ENCODE results near the gene LYRM1.

DNA sequence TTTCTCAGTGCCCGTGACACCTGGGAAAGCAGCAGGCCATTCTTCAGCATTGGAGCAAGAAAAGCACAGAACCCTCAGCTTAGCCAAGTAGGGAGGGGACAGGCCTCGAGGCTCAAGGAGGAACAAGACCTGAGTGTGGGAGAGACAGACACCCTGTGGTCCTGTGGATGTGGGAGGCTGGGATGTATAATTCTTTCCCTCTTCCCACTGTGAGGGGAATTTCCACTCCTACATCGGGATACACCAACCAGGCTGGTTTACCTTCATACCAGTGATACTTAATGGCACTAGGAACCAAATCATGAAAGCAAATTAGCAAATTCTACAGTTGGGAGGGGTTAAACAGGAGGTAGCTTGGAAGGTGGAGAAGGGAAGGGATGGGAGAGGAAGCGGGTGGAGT, 41.7 kb downstream of the LYRM1 start:
- TF ChIP-seq POLR2A (IDR thresholded peaks at IDR 0.05; ENCODE audit: low read depth, low read length): no peak
- TF ChIP-seq TAF1 (IDR thresholded peaks at IDR 0.05; ENCODE audit: low read depth, low read length): no peak
- TF ChIP-seq POLR2AphosphoS5 (IDR thresholded peaks at IDR 0.05; ENCODE audit: low read depth, low read length): no peak
- no peak for TF ChIP-seq SPI1 (IDR thresholded peaks at IDR 0.05; ENCODE audit: low read depth, low read length)
- TF ChIP-seq POU2F2 (IDR thresholded peaks at IDR 0.05; ENCODE audit: low read depth, low read length): no peak
- no peak for TF ChIP-seq PAX5 (IDR thresholded peaks at IDR 0.05; ENCODE audit: insufficient read depth, low read length, severe bottlenecking)
